Activated naive CD8-positive, alpha-beta T cell treated with anti-CD3 and anti-CD28 coated beads for 36 hours (primary cell): ENCODE data around the gene LBR. TPM values are rescaled to one million over a fixed set of nuclear protein-coding genes. Genes with fewer than 3 reads are reported as not detected.
"Not testable (repeated sequence)": the region's sequence is repeated elsewhere in the genome, so short reads cannot be mapped to it uniquely, and the experiment has no call there.

ENCODE experiments used
- DNase-seq: peaks from one replicate; pipeline ENCODE4 v3.0.0; 2021
- H3K27ac Mint-ChIP-seq: one replicate; pipeline ENCODE4 v1.8.0; 2022; ENCODE audit warnings: mild to moderate bottlenecking, moderate library complexity, mixed read lengths
- H3K27me3 Mint-ChIP-seq: one replicate; pipeline ENCODE4 v1.8.0; 2022; ENCODE audit warnings: mild to moderate bottlenecking, mixed read lengths
- H3K36me3 Mint-ChIP-seq: one replicate; pipeline ENCODE4 v1.8.0; 2021; ENCODE audit warnings: mild to moderate bottlenecking, mixed read lengths
- H3K4me1 Mint-ChIP-seq: one replicate; pipeline ENCODE4 v1.8.0; 2021; ENCODE audit warnings: mixed read lengths
- H3K4me3 Mint-ChIP-seq: one replicate; pipeline ENCODE4 v1.8.0; 2022; ENCODE audit warnings: mild to moderate bottlenecking, moderate library complexity, mixed read lengths
- H3K9me3 Mint-ChIP-seq: one replicate; pipeline ENCODE4 v1.8.0; 2022; ENCODE audit warnings: mixed read lengths
- total RNA-seq, 2 experiments: library from RNA; stranded (reverse); gene quantifications; one replicate each; pipeline ENCODE4 v1.2.3, GENCODE V29; 2021

LBR gene
- total RNA-seq: 100 to 1,000 TPM; 128 to 140 TPM

- Mint-ChIP-seq H3K36me3 (peaks cover 12% of the 10 kb centered on the region), H3K9me3 (peaks cover 3% of the 10 kb centered on the region), H3K27me3 (no peaks in the 10 kb centered on the region), H3K27ac (peak within 1 kb of the TSS; percentile 90), H3K4me3 (peak within 1 kb of the TSS; percentile 95), H3K4me1 (peaks cover 49% of the 10 kb centered on the region)
- DNase-seq: no peak
Measured at GRCh38 chr1:225427235-225428067, at the start of gene LBR. LBR (minus strand) TSS chr1:225428038; CDS start chr1:225424075, 3,963 bp downstream.

DNA sequence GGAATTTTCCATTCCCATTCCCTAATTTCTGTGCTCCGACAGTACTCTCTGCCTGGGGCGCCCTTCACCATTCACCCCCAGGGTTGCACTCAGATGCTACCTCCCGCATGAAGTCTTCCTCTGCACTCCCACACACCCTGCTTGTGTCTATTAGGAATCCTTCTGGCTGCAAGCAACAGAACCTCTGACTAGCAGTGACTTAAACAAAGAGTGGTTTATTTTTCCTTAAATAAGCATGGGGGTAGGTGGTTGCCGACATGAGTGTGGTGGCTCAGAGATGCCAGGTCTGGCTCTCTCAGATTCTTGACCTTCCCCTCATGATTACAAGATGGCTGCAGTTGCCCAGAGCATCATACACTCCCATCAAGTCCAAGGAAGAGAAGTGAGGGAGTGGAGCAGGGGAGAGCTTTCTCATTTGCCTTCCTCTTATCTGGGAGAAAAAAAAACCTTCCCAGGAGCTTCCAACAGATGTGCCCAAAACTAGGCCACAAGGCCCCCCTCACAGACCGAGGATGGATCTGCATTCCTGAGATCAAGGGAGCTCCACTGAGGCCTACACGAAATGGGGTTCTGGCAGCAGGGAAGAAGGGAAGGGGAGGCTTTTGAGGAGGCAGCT is 49.6 kb upstream of the LBR start:
- Mint-ChIP-seq H3K4me3 (no peak overlapping the region), H3K27ac (peak overlapping the region; percentile 50), H3K36me3 (peaks cover 12% of the 10 kb centered on the region), H3K9me3 (no peaks in the 10 kb centered on the region), H3K4me1 (peaks cover 39% of the 10 kb centered on the region), H3K27me3 (no peaks in the 10 kb centered on the region)
- DNase-seq: no peak

- no peaks in the 10 kb centered on the region for H3K9me3 Mint-ChIP-seq
- H3K27ac Mint-ChIP-seq: peak overlapping the region; percentile 72
- H3K36me3 Mint-ChIP-seq: peaks cover 12% of the 10 kb centered on the region
- peak; percentile 38 for DNase-seq
- peaks cover 39% of the 10 kb centered on the region for H3K4me1 Mint-ChIP-seq
- H3K4me3 Mint-ChIP-seq: no peak overlapping the region
- no peaks in the 10 kb centered on the region for H3K27me3 Mint-ChIP-seq
Measured at GRCh38 chr1:225476538-225476988, 48.7 kb upstream of the LBR start.

- H3K27ac Mint-ChIP-seq: peak overlapping the region; percentile 72
- H3K36me3 Mint-ChIP-seq: peaks cover 12% of the 10 kb centered on the region
- peaks cover 39% of the 10 kb centered on the region for H3K4me1 Mint-ChIP-seq
- no peaks in the 10 kb centered on the region for H3K9me3 Mint-ChIP-seq
- no peaks in the 10 kb centered on the region for H3K27me3 Mint-ChIP-seq
- no peak for DNase-seq
- H3K4me3 Mint-ChIP-seq: no peak overlapping the region
Measured at GRCh38 chr1:225476100-225476511, 48.3 kb upstream of the LBR start.

DNA sequence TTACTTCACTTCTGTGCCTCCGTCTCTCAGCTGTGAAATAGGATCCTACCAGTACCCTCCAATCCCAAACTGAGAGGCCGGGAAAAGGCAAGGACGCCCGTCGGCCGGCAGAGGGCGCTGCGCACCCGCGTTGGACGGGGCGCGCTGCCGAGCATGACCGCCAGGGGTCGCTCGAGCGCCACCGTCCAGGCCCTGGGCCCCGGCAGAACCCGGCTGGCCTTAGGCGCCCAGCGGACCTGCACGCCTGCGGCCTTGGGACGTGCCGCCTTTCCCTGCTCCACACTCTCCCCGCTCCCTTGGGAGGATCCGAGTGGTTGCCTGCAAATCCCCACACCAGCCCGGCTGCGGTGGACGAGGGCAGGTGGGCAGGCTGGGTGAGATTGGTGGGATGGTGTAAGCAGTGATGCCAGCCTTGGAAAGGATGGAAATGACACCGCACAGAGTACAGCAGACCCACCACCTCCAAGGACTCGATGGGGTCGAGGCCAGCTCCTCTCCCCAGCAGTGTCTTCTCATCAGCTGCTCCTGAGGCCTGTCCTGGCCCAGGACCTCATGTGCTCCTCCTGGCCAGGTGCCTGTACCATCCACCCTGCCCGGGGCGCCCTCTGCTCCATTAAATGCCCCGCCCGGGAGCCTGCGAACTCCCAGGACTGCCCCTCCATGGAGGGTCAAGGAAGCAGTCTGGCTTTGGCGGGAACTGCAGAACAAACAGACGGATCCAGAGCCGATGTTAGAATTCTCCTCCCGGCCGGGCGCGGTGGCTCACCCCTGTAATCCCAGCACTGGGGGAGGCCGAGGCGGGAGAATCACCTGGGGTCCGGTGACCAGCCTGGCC is 47.4 kb upstream of the LBR start:
- H3K4me3 Mint-ChIP-seq: no peak overlapping the region
- no peaks in the 10 kb centered on the region for H3K27me3 Mint-ChIP-seq
- H3K27ac Mint-ChIP-seq: no peak overlapping the region

DNA sequence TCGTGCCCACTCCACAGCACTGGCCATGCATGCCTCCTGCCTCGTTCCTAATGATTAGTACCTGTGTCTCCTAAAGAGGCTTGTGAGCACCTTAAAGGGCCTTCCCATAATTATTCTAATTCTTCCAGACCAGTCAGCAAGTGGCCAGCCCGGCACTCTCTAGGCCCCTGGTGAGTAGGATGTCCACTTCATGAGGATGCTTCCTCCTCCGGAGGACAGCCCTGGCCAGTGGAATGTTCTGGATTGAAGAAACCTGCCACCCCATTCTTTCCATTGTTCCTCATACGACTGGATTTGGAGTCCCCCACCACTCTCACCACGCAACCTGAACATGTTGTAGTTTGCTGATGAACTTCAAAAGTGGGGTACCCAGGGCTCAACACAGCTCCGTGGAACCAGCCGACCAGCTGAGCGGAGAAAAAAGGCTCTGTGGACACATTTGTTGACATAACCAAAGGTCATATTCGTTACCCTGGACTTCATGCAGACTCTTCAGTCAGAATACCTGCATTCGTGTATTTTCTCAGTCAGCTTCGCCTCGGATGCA is 46.7 kb upstream of the LBR start:
- Mint-ChIP-seq H3K27ac (no peak overlapping the region), H3K9me3 (no peaks in the 10 kb centered on the region), H3K36me3 (peaks cover 12% of the 10 kb centered on the region), H3K4me3 (no peak overlapping the region), H3K27me3 (no peaks in the 10 kb centered on the region), H3K4me1 (peaks cover 36% of the 10 kb centered on the region)
- DNase-seq: no peak

More for the DNA sequence above, 47.4 kb upstream of the LBR start:
- Mint-ChIP-seq H3K4me1 (peaks cover 36% of the 10 kb centered on the region), H3K36me3 (peaks cover 12% of the 10 kb centered on the region), H3K9me3 (no peaks in the 10 kb centered on the region)
- peak; percentile 74 for DNase-seq

DNA sequence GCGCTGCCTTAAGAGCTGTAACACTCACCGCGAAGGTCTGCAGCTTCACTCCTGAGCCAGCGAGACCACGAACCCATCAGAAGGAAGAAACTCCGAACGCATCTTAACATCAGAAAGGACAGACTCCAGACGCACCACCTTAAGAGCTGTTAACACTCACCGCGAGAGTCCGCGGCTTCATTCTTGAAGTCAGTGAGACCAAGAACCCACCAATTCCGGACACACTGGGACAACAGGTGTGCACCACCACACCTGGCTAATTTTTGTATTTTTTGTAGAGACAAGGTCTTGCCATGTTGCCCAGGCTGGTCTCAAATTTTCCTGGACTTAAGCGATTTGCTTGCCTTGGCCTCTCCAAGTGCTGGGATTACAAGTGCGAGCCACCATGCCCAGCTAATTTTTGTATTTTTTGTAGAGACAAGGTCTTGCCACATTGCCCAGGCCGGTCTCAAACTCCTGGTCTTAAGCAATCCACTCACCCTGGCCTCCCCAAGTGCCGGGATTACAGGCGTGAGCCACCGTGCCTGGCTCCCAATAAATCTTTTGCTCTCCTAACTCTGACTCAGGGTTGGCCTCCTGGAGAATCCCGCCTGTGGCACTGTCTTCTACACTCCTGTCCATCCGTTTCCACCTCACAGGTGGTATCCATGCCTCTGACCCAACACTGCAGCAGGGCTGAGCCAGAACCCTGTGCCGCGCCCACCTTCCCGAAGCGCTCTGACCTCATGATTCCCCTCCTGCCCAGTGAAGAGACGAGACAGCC is 46.0 kb upstream of the LBR start:
- peak overlapping the region; percentile 42 for H3K4me3 Mint-ChIP-seq
- H3K4me1 Mint-ChIP-seq: peaks cover 36% of the 10 kb centered on the region
- DNase-seq, H3K27me3 Mint-ChIP-seq, H3K9me3 Mint-ChIP-seq: not testable (repeated sequence)
- H3K36me3 Mint-ChIP-seq: peaks cover 12% of the 10 kb centered on the region
- H3K27ac Mint-ChIP-seq: peak overlapping the region; percentile 44

- Mint-ChIP-seq H3K4me3 (peak overlapping the region; percentile 42), H3K27ac (peak overlapping the region; percentile 44)
- DNase-seq: peak; percentile 38
Measured at GRCh38 chr1:225473266-225473665, 45.4 kb upstream of the LBR start.

DNA sequence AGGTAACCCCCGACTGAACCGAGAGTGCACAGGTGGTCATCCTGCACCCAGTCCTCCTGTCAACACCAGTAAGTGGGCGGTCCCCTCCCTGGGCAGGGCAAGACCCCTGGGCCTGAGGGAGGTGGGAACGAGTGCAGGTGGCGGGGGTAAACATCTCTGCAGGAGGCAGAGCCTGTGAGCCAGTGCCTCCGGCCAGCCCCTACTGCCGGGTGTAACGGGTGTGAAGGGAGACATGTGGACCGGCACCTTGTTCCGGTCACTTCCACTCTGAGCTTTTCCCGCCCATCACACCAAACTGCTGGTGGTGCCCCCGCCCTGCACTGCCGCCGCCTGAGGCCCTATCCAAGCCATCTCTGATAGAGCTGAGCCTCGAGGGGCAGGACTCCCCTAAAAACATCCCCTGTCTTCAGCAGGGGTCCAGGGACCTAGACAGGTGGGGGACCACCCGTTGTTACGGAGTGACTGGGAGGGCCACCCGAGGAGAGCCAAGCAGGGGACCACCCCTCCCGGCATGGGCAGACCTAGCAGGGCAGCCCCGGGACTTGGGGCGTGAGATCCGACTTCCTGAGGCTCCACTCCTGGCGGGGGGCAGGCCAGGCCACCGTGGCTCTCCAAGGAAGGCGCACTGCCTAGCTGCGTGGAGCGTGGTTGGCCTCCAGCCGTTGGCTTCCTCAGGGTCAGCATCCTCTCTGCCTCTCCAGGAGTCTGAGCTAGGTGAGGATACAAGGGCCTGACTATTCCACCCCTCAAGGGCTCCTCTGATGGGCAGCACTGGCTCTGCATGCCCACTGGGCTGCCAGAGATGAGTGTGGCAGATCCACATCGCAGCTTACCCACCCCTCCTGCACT is 43.8 kb upstream of the LBR start:
- Mint-ChIP-seq H3K36me3 (peaks cover 1% of the 10 kb centered on the region), H3K27me3 (no peaks in the 10 kb centered on the region), H3K4me1 (peaks cover 35% of the 10 kb centered on the region), H3K4me3 (no peak overlapping the region), H3K27ac (no peak overlapping the region), H3K9me3 (no peaks in the 10 kb centered on the region)
- DNase-seq: no peak

More at GRCh38 chr1:225473266-225473665, 45.4 kb upstream of the LBR start:
- H3K4me1 Mint-ChIP-seq: peaks cover 41% of the 10 kb centered on the region
- H3K27me3 Mint-ChIP-seq, H3K9me3 Mint-ChIP-seq: not testable (repeated sequence)
- peaks cover 12% of the 10 kb centered on the region for H3K36me3 Mint-ChIP-seq

DNA sequence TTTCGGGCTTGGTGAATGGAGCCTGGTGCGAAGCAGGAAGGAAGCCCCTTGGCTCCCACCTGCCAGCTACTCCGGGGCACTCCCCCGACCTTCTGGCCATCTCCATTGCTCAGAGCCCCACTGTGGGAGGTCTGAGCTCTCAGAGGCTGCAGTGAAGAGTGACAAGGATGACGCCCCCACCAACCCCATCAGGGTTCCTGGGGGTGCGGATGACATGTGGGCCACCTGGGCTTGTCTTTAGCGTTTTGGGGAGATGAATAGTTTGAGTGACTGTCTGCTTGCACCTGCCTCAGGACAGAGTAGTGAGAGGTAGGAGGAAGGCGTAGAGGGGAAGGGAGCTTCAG is 43.2 kb upstream of the LBR start:
- H3K27ac Mint-ChIP-seq: no peak overlapping the region
- DNase-seq: no peak

GRCh38 chr1:225470211-225471108 is 42.6 kb upstream of the LBR start:
- Mint-ChIP-seq H3K27me3 (no peaks in the 10 kb centered on the region), H3K9me3 (no peaks in the 10 kb centered on the region), H3K4me1 (peaks cover 31% of the 10 kb centered on the region), H3K27ac (peak overlapping the region; percentile 12), H3K4me3 (no peak overlapping the region), H3K36me3 (no peaks in the 10 kb centered on the region)
- DNase-seq: no peak

More for the DNA sequence above, 43.2 kb upstream of the LBR start:
- H3K27me3 Mint-ChIP-seq: no peaks in the 10 kb centered on the region
- no peaks in the 10 kb centered on the region for H3K36me3 Mint-ChIP-seq
- H3K4me3 Mint-ChIP-seq: no peak overlapping the region
- peaks cover 32% of the 10 kb centered on the region for H3K4me1 Mint-ChIP-seq
- H3K9me3 Mint-ChIP-seq: no peaks in the 10 kb centered on the region

DNA sequence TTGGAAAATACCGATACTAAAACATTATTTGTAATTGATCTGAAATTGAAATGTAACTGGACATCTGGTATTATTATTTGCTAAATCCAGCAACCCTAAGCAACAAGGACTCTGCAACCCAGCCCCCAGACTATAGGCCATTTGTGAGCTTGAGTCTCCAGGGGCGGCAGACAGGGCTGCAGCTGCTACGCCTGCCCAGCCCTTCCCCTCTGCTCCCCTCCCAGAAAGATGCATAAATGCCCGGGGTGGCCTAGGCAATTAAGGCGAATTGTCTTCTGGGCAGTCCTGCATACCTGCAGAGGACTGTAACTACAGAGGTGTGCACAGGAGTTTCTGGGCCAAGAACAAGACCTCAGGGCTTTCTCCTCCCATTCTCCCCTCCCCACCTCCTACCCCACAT is 41.2 kb upstream of the LBR start:
- H3K9me3 Mint-ChIP-seq: no peaks in the 10 kb centered on the region
- peaks cover 23% of the 10 kb centered on the region for H3K4me1 Mint-ChIP-seq
- peak overlapping the region; percentile 98 for H3K27ac Mint-ChIP-seq
- no peak for DNase-seq
- peak overlapping the region; percentile 89 for H3K4me3 Mint-ChIP-seq
- no peaks in the 10 kb centered on the region for H3K27me3 Mint-ChIP-seq
- H3K36me3 Mint-ChIP-seq: no peaks in the 10 kb centered on the region
